MM.1S (cell line): ENCODE measurements around the gene CCDC85C.

Source experiments
- DNase-seq: peaks from one replicate; pipeline ENCODE4 v3.0.0-alpha.2; 2015
- H2AFZ ChIP-seq: fragments of 300-600 bp; sonication (generic); 2 replicates; pipeline ENCODE4 v1.6.0; 2016; ENCODE audit warnings: antibody characterized with exemption, low read length
- H3F3A ChIP-seq: fragments of 300-600 bp; sonication (generic); 2 replicates; pipeline ENCODE4 v1.6.1; 2016; ENCODE audit warnings: mild to moderate bottlenecking, antibody characterized with exemption, low read length, moderate library complexity, mixed read lengths; ENCODE audit not compliant: insufficient read depth
- H3K27ac ChIP-seq: fragments of 300-600 bp; sonication (generic); 2 replicates; pipeline ENCODE4 v1.5.1; 2016; ENCODE audit warnings: mild to moderate bottlenecking, low read length
- H3K27me3 ChIP-seq: fragments of 300-600 bp; sonication (generic); replicated peaks from 2 replicates; pipeline ENCODE4 v1.6.0; 2016; ENCODE audit warnings: low read length; ENCODE audit not compliant: insufficient read depth
- H3K36me3 ChIP-seq: fragments of 300-600 bp; sonication (generic); replicated peaks from 2 replicates; pipeline ENCODE4 v1.6.1; 2016; ENCODE audit warnings: mild to moderate bottlenecking, low read length, mixed read lengths; ENCODE audit not compliant: insufficient read depth
- H3K4me1 ChIP-seq: fragments of 300-600 bp; sonication (generic); 2 replicates; pipeline ENCODE4 v1.6.1; 2016; ENCODE audit warnings: low read length, mixed read lengths
- H3K4me2 ChIP-seq: fragments of 300-600 bp; sonication (generic); 2 replicates; pipeline ENCODE4 v1.6.0; 2016; ENCODE audit warnings: low read depth, low read length
- H3K4me3 ChIP-seq: fragments of 300-600 bp; sonication (generic); 2 replicates; pipeline ENCODE4 v1.5.1; 2016; ENCODE audit warnings: low read length, mixed read lengths
- H3K79me2 ChIP-seq: fragments of 300-600 bp; sonication (generic); 2 replicates; pipeline ENCODE4 v1.6.1; 2016; ENCODE audit warnings: mixed run types, low read length, mixed read lengths
- H3K9ac ChIP-seq: fragments of 300-600 bp; sonication (generic); 2 replicates; pipeline ENCODE4 v1.6.1; 2016; ENCODE audit warnings: low read length, mixed read lengths
- H3K9me2 ChIP-seq: fragments of 300-600 bp; sonication (generic); replicated peaks from 2 replicates; pipeline ENCODE4 v1.6.1; 2016; ENCODE audit warnings: mild to moderate bottlenecking, low read length, mixed read lengths; ENCODE audit not compliant: insufficient read depth
- H3K9me3 ChIP-seq: fragments of 300-600 bp; sonication (generic); replicated peaks from 2 replicates; pipeline ENCODE4 v1.6.1; 2016; ENCODE audit warnings: mild to moderate bottlenecking, low read length, mixed read lengths; ENCODE audit not compliant: insufficient read depth
- H4K20me1 ChIP-seq: fragments of 300-600 bp; sonication (generic); 2 replicates; pipeline ENCODE4 v1.6.1; 2016; ENCODE audit warnings: mild to moderate bottlenecking, low read length, moderate library complexity, mixed read lengths; ENCODE audit not compliant: insufficient read depth
- CTCF ChIP-seq: fragments of 300-600 bp; sonication (generic); IDR thresholded peaks from 2 replicates; pipeline ENCODE4 v1.5.1; 2016; ENCODE audit warnings: antibody characterized with exemption, low read length, mixed read lengths
- EZH2 ChIP-seq: fragments of 300-600 bp; sonication (generic); optimal IDR thresholded peaks from 2 replicates; pipeline ENCODE3; 2017; ENCODE audit warnings: low read depth, mild to moderate bottlenecking, antibody characterized with exemption, low read length, mixed read lengths
- EZH2phosphoT487 ChIP-seq: fragments of 300-600 bp; sonication (generic); IDR thresholded peaks from 2 replicates; pipeline ENCODE4 v1.6.1; 2018; ENCODE audit warnings: antibody characterized with exemption, low read length

Gene CCDC85C

GRCh38 chr14:99581938-99582337 lies 22.1 kb downstream of the CCDC85C start:
- Histone ChIP-seq H3K4me2 (no peak overlapping the region), H3K36me3 (no peaks in the 10 kb centered on the region), H3F3A (no peaks in the 10 kb centered on the region), H3K4me1 (no peaks in the 10 kb centered on the region), H2AFZ (no peak overlapping the region), H3K4me3 (no peak overlapping the region), H3K9me2 (no peaks in the 10 kb centered on the region), H3K27ac (no peak overlapping the region), H3K9ac (no peak overlapping the region), H3K27me3 (no peaks in the 10 kb centered on the region), H3K9me3 (no peaks in the 10 kb centered on the region), H3K79me2 (no peaks in the 10 kb centered on the region), H4K20me1 (no peaks in the 10 kb centered on the region)
- DNase-seq: no peak
- TF ChIP-seq CTCF (no peak), EZH2 (no peak), EZH2phosphoT487 (no peak)

DNA sequence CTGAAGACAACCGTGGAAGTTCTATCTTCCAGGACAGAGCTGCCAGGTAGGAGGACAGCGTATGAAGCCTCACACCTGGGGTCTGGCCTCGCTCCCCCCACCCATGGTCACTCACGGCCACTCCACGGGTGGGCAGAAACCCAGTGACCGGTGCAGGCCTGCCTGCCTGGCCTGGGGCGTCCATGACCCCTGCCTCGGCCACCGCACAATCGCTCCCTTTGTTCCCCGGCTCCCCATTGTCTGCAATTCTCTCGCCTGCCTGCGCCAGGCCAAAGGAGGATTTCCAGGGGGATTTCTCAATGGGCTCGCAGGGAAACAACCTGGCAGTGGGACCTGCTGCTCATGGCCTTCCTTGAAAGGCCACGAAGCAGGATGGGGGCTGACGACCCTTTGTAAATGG lies 22.6 kb downstream of the CCDC85C start:
- H3K9me2 ChIP-seq: no peaks in the 10 kb centered on the region
- H3K9me3 ChIP-seq: no peaks in the 10 kb centered on the region
- no peaks in the 10 kb centered on the region for H4K20me1 ChIP-seq
- H2AFZ ChIP-seq: no peak overlapping the region
- no peak overlapping the region for H3K27ac ChIP-seq
- no peak overlapping the region for H3K4me2 ChIP-seq
- H3K27me3 ChIP-seq: no peaks in the 10 kb centered on the region
- H3K36me3 ChIP-seq: no peaks in the 10 kb centered on the region
- no peaks in the 10 kb centered on the region for H3K4me1 ChIP-seq
- H3F3A ChIP-seq: no peaks in the 10 kb centered on the region
- DNase-seq: no peak
- TF ChIP-seq EZH2: no peak
- no peak for TF ChIP-seq EZH2phosphoT487
- TF ChIP-seq CTCF: no peak
- no peak overlapping the region for H3K9ac ChIP-seq
- no peaks in the 10 kb centered on the region for H3K79me2 ChIP-seq
- no peak overlapping the region for H3K4me3 ChIP-seq

DNA sequence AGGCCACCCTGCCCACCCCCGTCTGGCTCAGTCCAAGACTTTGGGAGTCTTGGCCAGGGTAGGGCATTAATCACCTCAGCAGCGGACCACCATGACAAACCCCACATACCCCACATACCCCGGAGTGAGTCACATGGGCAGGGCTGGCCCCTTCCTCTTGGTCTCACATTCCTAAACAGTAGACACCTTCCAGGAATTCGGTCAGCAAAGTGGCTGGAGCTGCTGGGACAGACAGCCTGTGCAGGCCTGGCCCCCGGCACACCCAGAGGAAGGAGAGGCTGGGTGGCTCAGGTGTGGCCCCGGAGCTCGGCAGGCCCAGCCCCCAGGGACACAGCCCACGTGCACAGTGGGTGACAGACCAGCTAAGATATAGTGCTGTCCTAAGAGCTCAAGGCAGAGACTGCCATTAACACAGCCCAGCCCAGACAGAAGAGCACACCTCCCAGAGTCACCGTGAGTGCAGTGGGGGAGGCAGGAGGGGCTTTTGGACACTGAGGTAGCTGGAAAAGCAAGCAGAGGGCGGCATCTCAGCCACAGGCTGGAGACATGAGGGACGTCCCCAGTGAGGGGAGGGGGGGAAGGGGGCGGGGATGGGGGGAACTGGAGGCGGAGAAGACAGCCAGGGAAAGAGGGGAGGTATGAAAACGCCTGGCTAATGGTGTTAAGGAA lies 24.0 kb downstream of the CCDC85C start:
- no peak overlapping the region for H3K27ac ChIP-seq
- H3K4me3 ChIP-seq: no peak overlapping the region

GRCh38 chr14:99579120-99579836 lies 24.7 kb downstream of the CCDC85C start:
- no peak overlapping the region for H3K4me2 ChIP-seq
- H3K9me3 ChIP-seq: no peaks in the 10 kb centered on the region
- H3K79me2 ChIP-seq: no peaks in the 10 kb centered on the region
- H3F3A ChIP-seq: no peaks in the 10 kb centered on the region
- H3K36me3 ChIP-seq: no peaks in the 10 kb centered on the region
- no peak overlapping the region for H3K9ac ChIP-seq
- no peak for DNase-seq
- H3K4me1 ChIP-seq: no peaks in the 10 kb centered on the region
- no peaks in the 10 kb centered on the region for H3K9me2 ChIP-seq
- H3K4me3 ChIP-seq: no peak overlapping the region
- no peak for TF ChIP-seq CTCF
- no peak for TF ChIP-seq EZH2
- H4K20me1 ChIP-seq: no peaks in the 10 kb centered on the region
- H3K27me3 ChIP-seq: no peaks in the 10 kb centered on the region
- H2AFZ ChIP-seq: no peak overlapping the region
- no peak overlapping the region for H3K27ac ChIP-seq

More for the DNA sequence above, 24.0 kb downstream of the CCDC85C start:
- no peaks in the 10 kb centered on the region for H3F3A ChIP-seq
- H3K9me3 ChIP-seq: no peaks in the 10 kb centered on the region
- H3K27me3 ChIP-seq: no peaks in the 10 kb centered on the region
- H3K9me2 ChIP-seq: no peaks in the 10 kb centered on the region
- H3K79me2 ChIP-seq: no peaks in the 10 kb centered on the region
- no peaks in the 10 kb centered on the region for H3K4me1 ChIP-seq
- no peak for TF ChIP-seq EZH2
- H2AFZ ChIP-seq: no peak overlapping the region
- no peak overlapping the region for H3K4me2 ChIP-seq
- no peaks in the 10 kb centered on the region for H3K36me3 ChIP-seq
- no peaks in the 10 kb centered on the region for H4K20me1 ChIP-seq
- no peak for DNase-seq
- no peak overlapping the region for H3K9ac ChIP-seq
